Frontal cortex (tissue), 4 donors: ENCODE data around the gene TENT4A. TPM values are rescaled to one million over a fixed set of nuclear protein-coding genes. Genes with fewer than 3 reads are reported as not detected.

Experiments used
- DNase-seq, 2 donors: peaks; one replicate each; pipeline ENCODE4 v3.0.0; 2012; ENCODE audit warnings: low spot score in 2 of 2
- FAIRE-seq: peaks from 2 replicates; lab custom pipeline; 2012; peaks lifted over from hg19 to GRCh38; lab: Jason Lieb, UNC
- total RNA-seq: library from RNA; depleted of rRNA; stranded (reverse); fragments of >200 nt; gene quantifications from one replicate; pipeline ENCODE4 v1.2.3, GENCODE V29; 2014
- donor health status: control.
- donor health status: control.
- donor health status: control.

Gene TENT4A
- total RNA-seq, 1 donor from 2014 or later = 11.0 TPM

DNA sequence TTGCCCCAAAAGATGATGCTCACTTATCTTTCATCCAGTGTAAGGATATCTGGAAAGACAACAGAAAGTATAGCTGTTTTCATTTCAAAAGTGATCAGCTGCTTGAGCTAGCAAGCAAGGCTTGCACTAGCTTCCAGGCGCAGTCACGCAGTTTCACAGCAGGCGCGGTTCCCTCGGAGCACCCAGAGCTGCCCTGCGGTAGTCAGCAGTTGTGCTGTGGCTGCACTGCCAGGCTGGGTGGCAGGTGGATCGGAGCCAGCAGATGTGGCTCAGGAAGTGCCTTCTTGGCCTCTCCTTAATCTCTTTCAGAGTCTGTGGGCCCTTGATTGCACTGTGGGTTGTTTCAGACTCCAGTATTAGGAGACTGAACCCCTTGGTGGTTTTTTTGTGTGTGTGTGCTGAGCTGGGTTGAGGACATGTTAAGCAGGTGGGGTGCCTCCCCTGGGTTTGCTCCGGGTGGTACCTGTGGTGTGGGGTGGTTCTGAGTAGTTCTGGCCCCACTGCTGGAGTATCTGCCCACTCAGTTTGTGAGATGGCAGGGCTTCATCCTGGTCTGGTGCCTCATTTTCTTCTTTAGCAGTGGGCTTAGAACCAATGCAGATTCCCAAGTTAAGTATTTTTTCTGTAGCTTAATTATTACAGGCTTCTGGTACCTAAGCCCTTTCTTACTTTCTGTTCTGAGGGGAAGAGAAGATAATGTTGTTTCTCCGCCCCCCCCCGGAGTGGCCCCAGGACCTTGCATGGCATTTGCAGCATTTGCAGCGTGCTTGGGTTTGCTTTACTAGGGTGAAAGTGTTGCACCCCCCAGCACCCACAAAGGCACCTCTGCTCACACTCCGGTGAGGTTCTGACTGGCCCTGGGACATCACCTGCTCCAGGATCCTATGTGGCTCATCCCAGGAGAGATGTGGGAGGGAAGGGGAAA lies 16.4 kb downstream of the TENT4A start:
- DNase-seq = no peak

GRCh38 chr5:6730407-6730806 lies 17.2 kb downstream of the TENT4A start:
- no peak for FAIRE-seq

More for the DNA sequence above, 16.4 kb downstream of the TENT4A start:
- FAIRE-seq = no peak

GRCh38 chr5:6730807-6731206 lies 17.6 kb downstream of the TENT4A start:
- FAIRE-seq = no peak
- DNase-seq = no peak

More at GRCh38 chr5:6730407-6730806, 17.2 kb downstream of the TENT4A start:
- no peak for DNase-seq

DNA sequence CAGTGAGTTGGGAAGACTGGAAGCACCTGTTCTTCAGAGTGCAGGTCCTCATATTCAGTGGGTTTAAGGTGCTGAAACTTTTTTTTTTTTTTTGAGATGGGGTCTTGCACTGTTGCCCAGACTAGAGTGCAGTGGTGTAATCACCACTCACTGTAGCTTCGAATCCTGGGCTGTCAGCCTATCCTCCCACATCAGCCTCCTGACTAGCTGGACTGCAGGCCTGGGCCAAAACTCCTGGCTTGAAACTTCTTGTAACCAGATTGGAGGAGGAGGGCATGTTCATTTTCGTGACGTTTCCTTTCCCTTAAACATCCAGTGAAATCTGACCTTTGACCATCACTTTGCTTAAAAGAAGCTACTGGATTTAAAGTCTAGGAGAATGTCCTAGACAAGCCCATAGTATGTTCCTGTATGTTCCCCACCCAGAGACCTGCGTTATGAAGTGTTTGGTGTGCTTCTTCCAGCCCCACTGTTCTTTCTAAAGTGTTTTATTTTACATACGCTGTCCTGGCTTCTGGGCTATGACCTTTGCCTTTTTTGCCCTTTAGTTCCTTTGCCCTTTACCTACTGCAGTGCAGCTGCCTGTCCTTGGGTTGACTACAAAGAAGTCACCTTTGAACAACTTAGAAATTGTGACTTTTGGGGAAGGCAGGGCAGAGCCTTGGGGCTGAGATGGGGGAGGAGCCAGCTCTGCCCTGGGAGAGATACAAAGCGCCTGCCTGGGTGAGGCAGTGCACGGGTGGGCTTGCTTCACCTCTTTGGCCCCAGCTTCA lies 18.4 kb downstream of the TENT4A start:
- no peak for DNase-seq
- FAIRE-seq = no peak

GRCh38 chr5:6732634-6733410 lies 19.6 kb downstream of the TENT4A start:
- DNase-seq (no peak), FAIRE-seq (no peak)

- DNase-seq (no peak), FAIRE-seq (no peak)
These were observed 20.4 kb downstream of the TENT4A start for GRCh38 chr5:6733411-6734242.

DNA sequence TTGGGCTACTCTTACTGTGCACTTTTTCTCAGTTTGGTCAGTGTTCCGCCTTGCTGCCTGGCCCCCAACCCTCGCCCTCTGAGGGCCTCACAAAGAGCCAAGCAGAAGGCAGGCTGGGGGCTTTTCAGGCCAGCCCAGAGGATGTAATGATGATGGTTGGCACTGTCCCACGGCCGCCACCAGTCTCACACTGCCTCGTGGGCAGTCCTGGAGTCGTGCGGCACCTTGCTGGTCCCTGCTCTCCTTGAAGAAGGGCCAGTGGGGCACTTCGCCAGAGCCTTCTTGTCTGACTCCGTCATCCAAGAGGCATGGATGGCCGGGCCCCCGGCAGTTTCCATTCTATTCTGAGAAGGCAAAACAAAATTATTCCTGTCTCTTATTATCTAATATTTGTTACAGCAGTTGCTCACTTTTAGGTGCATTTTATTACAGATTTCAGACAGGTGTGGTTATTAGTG lies 21.0 kb downstream of the TENT4A start:
- DNase-seq (no peak), FAIRE-seq (no peak)

- FAIRE-seq = no peak
- no peak for DNase-seq
These were observed 21.5 kb downstream of the TENT4A start for GRCh38 chr5:6734781-6735180.

GRCh38 chr5:6736106-6736505 lies 22.9 kb downstream of the TENT4A start:
- no peak for DNase-seq
- FAIRE-seq = no peak

GRCh38 chr5:6736524-6737042 lies 23.4 kb downstream of the TENT4A start:
- no peak for FAIRE-seq
- no peak for DNase-seq

- DNase-seq (no peak), FAIRE-seq (no peak)
These were observed 24.1 kb downstream of the TENT4A start for GRCh38 chr5:6737043-6737941.

- DNase-seq (no peak), FAIRE-seq (no peak)
These were observed 26.4 kb downstream of the TENT4A start for GRCh38 chr5:6739603-6740002.

DNA sequence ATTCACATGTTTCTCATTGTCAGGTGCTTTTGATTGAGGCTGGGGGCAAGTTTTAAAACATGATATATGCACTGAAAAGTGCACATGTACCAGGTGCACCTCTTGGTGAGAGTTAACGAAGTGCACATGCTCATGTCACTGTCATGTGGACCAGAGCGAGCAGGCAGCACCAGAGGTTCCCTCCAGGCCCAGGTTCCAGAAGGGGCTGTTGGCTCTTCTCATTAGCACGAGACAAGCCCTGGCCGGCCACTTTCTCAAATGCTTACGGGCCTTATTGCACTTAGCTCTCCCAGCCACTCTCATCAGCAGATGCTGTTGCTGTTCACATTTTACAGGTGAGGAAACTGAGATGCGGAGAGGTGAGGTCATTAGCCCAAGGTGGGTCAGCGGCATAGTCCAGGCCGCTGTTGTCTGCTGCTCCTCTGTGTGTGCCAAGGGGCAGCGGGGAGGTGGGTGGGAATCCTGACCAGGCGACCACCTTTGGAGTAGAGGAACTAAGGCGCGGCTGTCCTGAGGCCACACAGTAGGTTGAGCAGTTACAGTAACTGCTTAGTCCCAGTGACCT lies 27.4 kb downstream of the TENT4A start:
- FAIRE-seq = no peak

DNA sequence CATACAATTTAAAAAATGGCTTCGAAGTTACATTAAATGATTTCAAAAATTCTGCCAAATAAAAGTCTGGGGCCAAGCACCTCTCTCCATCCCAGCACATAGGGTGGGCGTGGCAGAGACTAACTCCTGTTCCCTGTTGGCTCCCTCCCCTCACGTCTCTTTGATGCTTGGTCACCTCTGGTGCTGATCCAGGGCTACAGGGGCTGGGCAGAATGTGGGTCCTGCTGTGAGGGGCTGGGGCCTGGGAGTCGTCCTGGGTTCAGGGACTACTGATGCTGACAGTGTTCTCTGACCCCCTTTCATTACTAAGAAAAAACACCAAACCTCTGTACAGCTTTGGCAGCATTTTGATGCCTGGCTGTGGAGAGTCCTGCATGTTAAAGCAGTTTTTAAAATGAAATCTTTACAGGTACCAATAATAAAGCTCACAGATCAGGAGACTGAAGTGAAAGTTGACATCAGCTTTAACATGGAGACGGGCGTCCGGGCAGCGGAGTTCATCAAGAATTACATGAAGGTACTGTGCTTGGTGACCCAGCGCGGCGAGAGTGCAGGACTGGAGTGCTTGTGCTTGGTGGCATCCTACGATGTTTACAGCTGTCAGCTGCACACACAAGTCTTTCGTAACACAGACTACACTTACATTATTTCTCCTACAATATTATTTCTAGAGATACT lies 29.0 kb downstream of the TENT4A start:
- FAIRE-seq (no peak), DNase-seq (no peak)

More for the DNA sequence above, 27.4 kb downstream of the TENT4A start:
- no peak for DNase-seq

DNA sequence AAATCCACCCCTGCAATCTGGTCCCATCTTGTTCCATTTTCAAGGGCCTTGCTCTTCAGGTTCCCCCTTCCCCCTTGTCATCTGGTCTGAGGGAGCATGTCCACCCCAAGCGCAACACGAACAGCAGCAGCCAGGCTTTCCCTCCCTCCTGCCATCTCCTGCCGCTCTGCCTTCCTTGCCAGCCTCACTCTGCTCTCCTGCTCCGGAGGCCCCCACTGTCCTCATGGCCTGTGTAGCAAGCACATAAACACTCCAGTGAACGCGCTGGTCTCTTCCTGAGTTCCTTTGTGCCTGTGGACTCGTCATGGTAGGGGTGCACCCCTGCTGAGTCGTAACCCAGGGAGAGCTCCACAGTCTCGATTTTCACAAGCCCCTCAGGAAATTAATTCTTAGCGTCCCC lies 29.9 kb downstream of the TENT4A start:
- no peak for DNase-seq
- FAIRE-seq = no peak

DNA sequence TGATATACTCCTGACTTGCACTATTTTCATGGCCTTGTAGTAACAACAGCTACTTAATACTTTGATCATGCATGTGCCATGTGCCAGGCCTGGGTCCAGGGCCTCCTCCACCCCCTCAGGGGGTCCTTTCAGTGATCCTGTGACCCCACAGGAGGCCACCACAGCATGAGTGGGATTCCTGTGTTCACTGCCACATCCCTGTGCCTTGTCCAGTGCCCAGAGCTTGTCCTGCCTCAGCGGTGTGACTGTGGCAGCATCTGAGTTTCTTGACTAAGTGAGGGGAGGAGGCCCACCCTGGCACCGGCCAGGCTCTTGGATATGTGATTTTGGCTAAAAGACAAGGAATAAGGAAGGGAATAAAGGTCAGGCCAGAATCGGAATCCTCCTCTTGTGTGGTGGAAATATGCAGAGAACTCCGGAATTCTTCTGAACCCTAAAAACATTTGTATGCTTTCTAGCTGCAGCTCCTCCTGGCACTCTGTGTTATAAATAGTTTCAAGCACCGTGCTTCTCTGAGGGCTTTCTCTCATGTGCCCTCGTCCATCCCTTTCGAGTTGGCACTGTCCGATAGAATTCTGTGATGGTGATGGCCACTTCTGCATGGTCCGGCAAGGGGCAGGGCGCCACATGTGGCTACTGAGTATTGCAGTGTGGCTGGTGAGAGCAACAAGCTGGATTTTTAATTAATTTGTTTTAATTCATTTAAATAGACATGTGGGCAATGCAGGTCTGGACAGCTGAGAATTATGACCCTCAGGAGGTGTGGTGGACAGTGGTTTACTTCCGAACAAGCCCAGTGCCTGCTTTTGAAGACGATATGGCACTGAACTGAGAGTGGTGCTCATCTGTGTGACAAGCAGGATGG lies 31.8 kb downstream of the TENT4A start:
- FAIRE-seq (no peak), DNase-seq (no peak)
